Right atrium auricular region (tissue), 2 donors: ENCODE results near the gene AREL1. TPM values are rescaled to one million over a fixed set of nuclear protein-coding genes. Genes with fewer than 3 reads are reported as not detected.

Experiments used
- DNase-seq: peaks from one replicate; pipeline ENCODE4 v3.0.0-alpha.2; 2019; ENCODE audit warnings: low spot score
- H3K27ac ChIP-seq, 2 donors: fragments of 200-600 bp; sonication (generic); 1 replicate in 1 of 2; 2 replicates in 1 of 2; pipeline ENCODE4 v1.5.1; 2016 to 2019
- H3K27me3 ChIP-seq, 2 donors: fragments of 200-600 bp; sonication (generic); one replicate each; pipeline versions ENCODE4 v1.5.1 to v1.6.0; 2017 to 2019
- H3K36me3 ChIP-seq: fragments of 200-600 bp; sonication (generic); one replicate; pipeline ENCODE4 v1.5.1; 2016
- H3K4me1 ChIP-seq, 2 donors: fragments of 200-600 bp; sonication (generic); one replicate each; pipeline versions ENCODE4 v1.5.1 to v1.6.0; 2017 to 2019
- H3K4me3 ChIP-seq, 2 donors: fragments of 200-600 bp; sonication (generic); 1 replicate in 1 of 2; 2 replicates in 1 of 2; pipeline ENCODE4 v1.5.1; 2017 to 2019; ENCODE audit warnings: mild to moderate bottlenecking in 1 of 2, moderate library complexity in 1 of 2
- H3K9me3 ChIP-seq, 2 donors: fragments of 200-600 bp; sonication (generic); one replicate each; pipeline ENCODE4 v1.5.1; 2019
- CTCF ChIP-seq, 2 donors: fragments of 200-600 bp; sonication (generic); IDR thresholded peaks; one replicate each; pipeline ENCODE4 v1.5.1; 2019; ENCODE audit warnings: antibody characterized with exemption in 2 of 2
- total RNA-seq, 2 donors: library from RNA; depleted of rRNA; stranded (reverse); fragments of >200 nt; gene quantifications; one replicate each; pipeline ENCODE4 v1.1.0, GENCODE V29; 2016

AREL1 gene
- total RNA-seq, 2 donors from 2014 or later = 15.6 to 16.3 TPM

GRCh38 chr14:74667758-74668157 is 45.1 kb downstream of the AREL1 start:
- no peaks in the 10 kb centered on the region for H3K9me3 ChIP-seq
- H3K4me1 ChIP-seq = peaks cover 0 to 16% of the 10 kb centered on the region in 2 donors
- H3K4me3 ChIP-seq = no peak overlapping the region
- no peak for TF ChIP-seq CTCF (IDR thresholded peaks at IDR 0.05)
- no peak for DNase-seq
- peaks cover 71% of the 10 kb centered on the region for H3K36me3 ChIP-seq
- H3K27ac ChIP-seq = no peak overlapping the region
- H3K27me3 ChIP-seq = no peaks in the 10 kb centered on the region

GRCh38 chr14:74664717-74665116 is 48.2 kb downstream of the AREL1 start:
- no peaks in the 10 kb centered on the region for H3K27me3 ChIP-seq
- no peak overlapping the region for H3K4me3 ChIP-seq
- TF ChIP-seq CTCF (IDR thresholded peaks at IDR 0.05) = no peak
- peaks cover 0 to 25% of the 10 kb centered on the region in 2 donors for H3K4me1 ChIP-seq
- H3K36me3 ChIP-seq = peaks cover 67% of the 10 kb centered on the region
- no peaks in the 10 kb centered on the region for H3K9me3 ChIP-seq
- peak overlapping the region in 1 of 2 donors; percentile 45 for H3K27ac ChIP-seq
- no peak for DNase-seq

GRCh38 chr14:74663884-74664283 is 49.0 kb downstream of the AREL1 start:
- no peak for DNase-seq
- no peak overlapping the region for H3K4me3 ChIP-seq
- no peak for TF ChIP-seq CTCF (IDR thresholded peaks at IDR 0.05)
- no peaks in the 10 kb centered on the region for H3K9me3 ChIP-seq
- peaks cover 62% of the 10 kb centered on the region for H3K36me3 ChIP-seq
- H3K27me3 ChIP-seq = no peaks in the 10 kb centered on the region
- peaks cover 0 to 25% of the 10 kb centered on the region in 2 donors for H3K4me1 ChIP-seq
- peak overlapping the region; percentile 63 to 64 for H3K27ac ChIP-seq

- H3K9me3 ChIP-seq = no peaks in the 10 kb centered on the region
- peak overlapping the region; percentile 49 to 70 for H3K27ac ChIP-seq
- H3K27me3 ChIP-seq = no peaks in the 10 kb centered on the region
- peaks cover 49% of the 10 kb centered on the region for H3K36me3 ChIP-seq
- H3K4me1 ChIP-seq = peaks cover 0 to 25% of the 10 kb centered on the region in 2 donors
- no peak overlapping the region for H3K4me3 ChIP-seq
- DNase-seq = peak; percentile 80
- TF ChIP-seq CTCF (IDR thresholded peaks at IDR 0.05) = no peak
Observed at GRCh38 chr14:74661726-74662450, 51.0 kb downstream of the AREL1 start.

GRCh38 chr14:74660863-74661262 is 52.0 kb downstream of the AREL1 start:
- TF ChIP-seq CTCF (IDR thresholded peaks at IDR 0.05) = no peak
- no peak overlapping the region for H3K4me3 ChIP-seq
- no peak for DNase-seq
- peaks cover 0 to 25% of the 10 kb centered on the region in 2 donors for H3K4me1 ChIP-seq
- peaks cover 52% of the 10 kb centered on the region for H3K36me3 ChIP-seq
- no peaks in the 10 kb centered on the region for H3K9me3 ChIP-seq
- peak overlapping the region; percentile 49 to 70 for H3K27ac ChIP-seq
- no peaks in the 10 kb centered on the region for H3K27me3 ChIP-seq

- peaks cover 0 to 25% of the 10 kb centered on the region in 2 donors for H3K4me1 ChIP-seq
- no peak overlapping the region for H3K4me3 ChIP-seq
- no peak for DNase-seq
- no peak for TF ChIP-seq CTCF (IDR thresholded peaks at IDR 0.05)
- H3K27ac ChIP-seq = peak overlapping the region in 1 of 2 donors; percentile 70
- no peaks in the 10 kb centered on the region for H3K27me3 ChIP-seq
- H3K36me3 ChIP-seq = peaks cover 46% of the 10 kb centered on the region
- no peaks in the 10 kb centered on the region for H3K9me3 ChIP-seq
Observed at GRCh38 chr14:74660167-74660566, 52.7 kb downstream of the AREL1 start.
